ENCODE data around the gene AP5S1. TPM values are rescaled to one million over a fixed set of nuclear protein-coding genes. Genes with fewer than 3 reads are reported as not detected.

The AP5S1 gene
- total RNA-seq, 1 donor from 2014 or later: 11.1 TPM

- DNase-seq (no peak), ATAC-seq (no peak)
- no peaks in the 10 kb centered on the region for H3K9me3 ChIP-seq
- peak overlapping the region; percentile 94 for H3K4me3 ChIP-seq
- H3K36me3 ChIP-seq: no peaks in the 10 kb centered on the region
- H3K27ac ChIP-seq: peak overlapping the region; percentile 94
- no peak for TF ChIP-seq CTCF (IDR thresholded peaks at IDR 0.05)
- H3K4me1 ChIP-seq: peaks cover 23% of the 10 kb centered on the region
- no peaks in the 10 kb centered on the region for H3K27me3 ChIP-seq (ENCODE audit: low read depth)
- intact Hi-C loops (cut with DNase I): no loop called here
These were observed 26.0 kb downstream of the AP5S1 start for GRCh38 chr20:3846378-3846739.

- Histone ChIP-seq H3K27ac (peak within 1 kb of the TSS; percentile 94), H3K9me3 (no peaks in the 10 kb centered on the region), H3K36me3 (no peaks in the 10 kb centered on the region), H3K4me1 (peaks cover 23% of the 10 kb centered on the region), H3K27me3 (ENCODE audit: low read depth) (no peaks in the 10 kb centered on the region), H3K4me3 (peak within 1 kb of the TSS; percentile 94)
- intact Hi-C loops (cut with DNase I): no loop called here
- peak; percentile 12 for TF ChIP-seq CTCF (IDR thresholded peaks at IDR 0.05)
- DNase-seq (peak; percentile 92), ATAC-seq (peak; percentile 99)
These were observed 26.5 kb downstream of the AP5S1 start, which contains the start of gene MAVS for GRCh38 chr20:3846740-3847428. TSS of gene MAVS (plus strand) at chr20:3846834. CDS start at chr20:3854625, 7,791 bp downstream.

- H3K36me3 ChIP-seq: no peaks in the 10 kb centered on the region
- ATAC-seq: no peak
- H3K27me3 ChIP-seq (ENCODE audit: low read depth): no peaks in the 10 kb centered on the region
- TF ChIP-seq CTCF (IDR thresholded peaks at IDR 0.05): no peak
- intact Hi-C loops (cut with DNase I): no loop called here
- H3K9me3 ChIP-seq: no peaks in the 10 kb centered on the region
- peak overlapping the region; percentile 94 for H3K27ac ChIP-seq
- H3K4me3 ChIP-seq: peak overlapping the region; percentile 94
- peaks cover 23% of the 10 kb centered on the region for H3K4me1 ChIP-seq
- no peak for DNase-seq
These were observed 27.1 kb downstream of the AP5S1 start for GRCh38 chr20:3847429-3847940.

- intact Hi-C loops (cut with DNase I): no loop called here
- Histone ChIP-seq H3K27ac (no peak overlapping the region), H3K27me3 (ENCODE audit: low read depth) (no peaks in the 10 kb centered on the region), H3K4me1 (peaks cover 23% of the 10 kb centered on the region), H3K36me3 (no peaks in the 10 kb centered on the region), H3K4me3 (no peak overlapping the region), H3K9me3 (no peaks in the 10 kb centered on the region)
- DNase-seq: no peak
- no peak for TF ChIP-seq CTCF (IDR thresholded peaks at IDR 0.05)
- ATAC-seq: no peak
These were observed 28.2 kb downstream of the AP5S1 start for GRCh38 chr20:3848565-3848964.

- Histone ChIP-seq H3K27ac (no peak overlapping the region), H3K9me3 (no peaks in the 10 kb centered on the region), H3K4me3 (no peak overlapping the region), H3K36me3 (peaks cover 53% of the 10 kb centered on the region), H3K4me1 (peaks cover 15% of the 10 kb centered on the region), H3K27me3 (ENCODE audit: low read depth) (no peaks in the 10 kb centered on the region)
- peak in 1 of 2 donors; percentile 49 for ATAC-seq
- no peak for TF ChIP-seq CTCF (IDR thresholded peaks at IDR 0.05)
- no peak for DNase-seq
- intact Hi-C loops (cut with DNase I): no loop called here
These were observed 34.1 kb downstream of the AP5S1 start for GRCh38 chr20:3854462-3854871.

Data from lower lobe of right lung (tissue), 2 donors.